C4-2B (cell line): Measurements from ENCODE around the gene TMC2.
"Not testable (repeated sequence)": the region's sequence is repeated elsewhere in the genome, so short reads cannot be mapped to it uniquely, and the experiment has no call there.

Experiments
- H3K27ac ChIP-seq: fragments of 450-650 bp; 2 replicates; pipeline ENCODE4 v1.5.1; 2017
- CTCF ChIP-seq: fragments of 450-650 bp; conservative IDR thresholded peaks from 2 replicates; pipeline ENCODE4 v1.5.1; 2017; ENCODE audit warnings: mild to moderate bottlenecking
- ZFX ChIP-seq: fragments of 450-650 bp; IDR thresholded peaks from 2 replicates; pipeline ENCODE4 v1.6.1; 2017

TMC2 gene

DNA sequence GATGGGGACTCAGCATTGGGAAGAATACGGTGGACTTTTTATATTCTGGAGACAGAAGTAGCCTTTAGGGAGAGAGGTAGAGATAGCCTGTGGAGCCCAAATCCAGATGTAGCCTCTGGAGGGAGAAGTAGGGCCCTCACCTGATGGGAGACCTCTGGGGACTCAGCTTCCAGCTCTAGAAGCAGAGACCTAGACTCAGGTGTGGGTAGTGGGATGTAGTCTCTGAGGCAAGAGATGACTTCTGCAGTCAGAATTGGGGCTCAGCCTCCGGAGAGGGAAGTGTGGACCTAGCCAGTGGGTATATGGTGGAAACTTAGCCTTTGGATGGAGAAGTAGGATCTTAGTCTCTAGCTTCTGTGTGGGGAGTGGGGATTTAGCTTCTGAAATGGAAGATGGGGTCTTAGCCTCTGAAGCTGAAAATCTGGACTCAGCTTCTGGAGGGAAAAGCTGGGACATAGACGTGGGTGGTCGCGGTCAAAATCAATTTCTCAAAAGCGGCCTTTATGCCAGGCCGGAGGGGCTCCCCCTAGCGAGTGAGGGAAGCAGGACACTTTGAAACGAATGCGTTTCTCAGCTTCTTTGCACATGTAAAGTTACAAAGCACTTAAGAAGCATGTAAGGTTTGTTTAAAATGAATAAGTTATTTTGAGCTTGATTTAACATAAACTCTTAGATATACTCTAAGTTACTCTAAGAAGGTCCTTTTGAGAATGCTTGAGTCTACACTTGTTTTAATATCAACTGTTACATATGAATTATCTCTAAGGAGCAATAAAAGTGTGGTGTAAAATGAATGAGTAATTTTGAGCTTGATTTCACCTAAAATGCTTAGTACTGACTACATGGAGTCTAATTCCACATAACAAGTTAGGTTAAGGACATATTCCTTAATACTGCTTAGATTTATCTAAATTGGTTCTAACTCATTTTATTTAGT is 14.7 kb upstream of the TMC2 start:
- no peak overlapping the region for H3K27ac ChIP-seq
- TF ChIP-seq CTCF: peak; percentile 94
- TF ChIP-seq ZFX: no peak

DNA sequence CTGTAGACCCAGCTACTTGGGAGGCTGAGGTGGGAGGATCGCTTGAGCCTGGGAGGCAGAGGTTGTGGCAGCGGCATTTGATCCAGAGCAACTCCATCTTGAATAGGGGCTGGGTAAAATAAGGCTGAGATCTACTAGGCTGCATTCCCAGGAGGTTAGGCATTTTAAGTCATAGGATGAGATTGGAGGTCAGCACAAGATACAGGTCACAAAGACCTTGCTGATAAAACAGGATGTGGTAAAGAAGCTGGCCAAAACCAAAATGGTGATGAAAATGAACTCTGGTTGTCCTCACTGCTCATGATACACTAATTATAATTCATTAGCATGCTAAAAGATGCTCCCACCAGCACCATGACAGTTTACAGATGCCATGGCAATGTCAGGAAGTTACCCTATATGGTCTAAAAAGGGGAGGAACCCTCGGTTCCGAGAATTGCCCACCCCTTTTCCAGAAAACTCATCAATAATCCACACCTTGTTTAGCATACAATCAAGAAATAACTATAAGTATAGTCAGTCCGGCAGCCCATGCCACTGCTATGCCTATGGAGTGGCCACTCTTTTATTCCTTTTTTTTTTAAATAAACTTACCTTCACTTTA is 13.4 kb upstream of the TMC2 start:
- not testable (repeated sequence) for H3K27ac ChIP-seq

DNA sequence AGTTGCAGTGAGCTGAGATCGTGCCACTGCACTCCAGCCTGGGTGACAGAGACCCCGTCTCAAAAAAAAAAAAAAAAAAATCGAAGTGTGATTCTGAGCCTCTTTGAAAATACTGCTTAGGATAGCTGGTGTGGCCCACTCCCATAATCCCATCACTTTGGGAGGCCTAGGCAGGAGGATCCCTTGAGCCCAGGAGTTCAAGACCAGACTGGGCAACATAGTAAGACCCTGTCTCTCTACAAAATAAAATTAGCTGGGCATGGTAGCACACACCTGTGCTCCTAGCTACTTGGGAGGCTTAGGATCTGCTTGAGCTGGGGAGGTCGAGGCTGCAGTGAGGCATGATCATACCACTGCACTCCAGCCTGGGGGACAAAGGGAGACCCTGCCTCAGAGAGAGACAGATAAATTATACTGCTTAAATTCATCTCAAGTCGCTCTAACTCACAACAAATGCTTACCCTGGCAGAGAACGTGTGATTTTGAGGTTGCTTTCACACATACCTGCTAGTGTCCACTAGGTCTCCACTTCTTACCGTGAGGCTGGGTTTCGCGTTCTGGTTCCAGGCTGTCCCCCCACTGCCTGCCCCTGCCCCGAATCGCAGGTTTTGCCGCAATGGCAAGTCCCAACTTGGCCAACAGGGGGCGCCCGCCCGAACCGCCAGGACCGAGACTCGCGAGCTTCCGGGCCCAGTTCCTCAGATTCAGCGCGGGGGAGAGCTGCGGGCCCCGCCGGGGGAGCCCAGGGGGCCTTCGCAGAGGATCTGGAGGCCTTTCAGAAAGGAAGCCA is 12.3 kb upstream of the TMC2 start:
- H3K27ac ChIP-seq: no peak overlapping the region; the same call in 1 of the 2 replicates

DNA sequence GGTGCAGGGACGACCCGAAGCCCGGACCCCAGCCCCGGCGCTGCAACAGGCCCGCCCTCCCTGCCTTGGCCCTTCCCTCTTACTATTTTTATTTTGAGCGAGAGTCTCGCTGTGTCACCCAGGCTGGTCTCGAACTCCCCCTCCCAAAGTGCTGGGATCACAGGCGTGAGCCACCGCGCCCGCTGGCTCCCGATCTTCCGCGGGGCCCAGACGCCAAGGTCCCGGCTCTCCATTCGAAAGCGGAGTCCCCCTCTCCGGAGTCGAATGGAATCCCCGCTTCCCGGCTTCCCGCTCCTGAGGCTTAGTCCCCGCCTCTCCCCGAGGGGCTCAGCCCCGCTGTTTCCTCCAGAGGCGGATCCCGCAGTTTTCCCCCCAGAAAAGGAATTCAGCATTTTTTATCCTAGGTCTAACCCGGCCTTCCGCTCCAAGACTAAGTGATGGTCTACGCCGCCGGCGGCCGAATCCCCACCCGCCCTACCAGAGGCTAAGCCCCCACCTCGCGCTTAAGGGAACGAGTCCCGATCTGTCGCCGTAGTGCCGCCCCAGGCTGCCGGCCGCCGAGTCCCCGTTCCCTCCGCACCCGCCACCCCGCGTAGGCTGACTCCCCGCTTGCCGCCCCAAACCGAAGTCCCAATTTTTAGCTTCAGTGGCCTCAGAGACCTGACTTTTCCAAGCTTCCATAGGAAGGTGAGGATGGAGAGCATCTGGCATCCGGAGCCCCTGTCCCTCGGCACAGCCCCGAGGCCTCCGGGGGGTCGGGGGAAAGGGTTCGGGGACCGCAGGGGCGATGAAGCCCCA is 11.5 kb upstream of the TMC2 start:
- H3K27ac ChIP-seq: no peak overlapping the region; the same call in 1 of the 2 replicates
- no peak for TF ChIP-seq ZFX
- TF ChIP-seq CTCF: peak; percentile 78

More for the DNA sequence above, 12.3 kb upstream of the TMC2 start:
- no peak for TF ChIP-seq ZFX
- TF ChIP-seq CTCF: peak; percentile 94

- H3K27ac ChIP-seq: not testable (repeated sequence)
Observed at GRCh38 chr20:2526218-2526583, 10.2 kb upstream of the TMC2 start.

- H3K27ac ChIP-seq: no peak overlapping the region
- TF ChIP-seq ZFX (no peak), CTCF (no peak)
Observed at GRCh38 chr20:2527762-2528161, 8.6 kb upstream of the TMC2 start.

- TF ChIP-seq ZFX: no peak
- no peak for TF ChIP-seq CTCF
- no peak overlapping the region for H3K27ac ChIP-seq
Observed at GRCh38 chr20:2528671-2529271, 7.6 kb upstream of the TMC2 start.
